Eye (tissue), 1 donor: ENCODE measurements around the gene SLAMF1.
"Not testable (repeated sequence)": the region's sequence is repeated elsewhere in the genome, so short reads cannot be mapped to it uniquely, and the experiment has no call there.

ENCODE experiments used
- DNase-seq: peaks from one replicate; pipeline ENCODE4 v3.0.0-alpha.2; 2015

The SLAMF1 gene

GRCh38 chr1:160638540-160638857 is 8.3 kb downstream of the SLAMF1 start:
- DNase-seq: no peak

- DNase-seq: peak; percentile 7
Observed at GRCh38 chr1:160637821-160638539, 8.9 kb downstream of the SLAMF1 start.

GRCh38 chr1:160637065-160637464 is 9.8 kb downstream of the SLAMF1 start:
- DNase-seq: no peak

GRCh38 chr1:160636547-160636946 is 10.3 kb downstream of the SLAMF1 start:
- DNase-seq: no peak

GRCh38 chr1:160636076-160636475 is 10.8 kb downstream of the SLAMF1 start:
- DNase-seq: no peak

- no peak for DNase-seq
Observed at GRCh38 chr1:160634543-160635491, 12.0 kb downstream of the SLAMF1 start.

- no peak for DNase-seq
Observed at GRCh38 chr1:160633330-160633903, 13.4 kb downstream of the SLAMF1 start.

- no peak for DNase-seq
Observed at GRCh38 chr1:160631983-160632625, 14.7 kb downstream of the SLAMF1 start.

- DNase-seq: peak; percentile 17
Observed at GRCh38 chr1:160630523-160631451, 16.1 kb downstream of the SLAMF1 start.

- DNase-seq: peak; percentile 7
Observed at GRCh38 chr1:160629286-160630210, 17.3 kb downstream of the SLAMF1 start.

- DNase-seq: no peak
Observed at GRCh38 chr1:160628799-160629263, 18.0 kb downstream of the SLAMF1 start.

- not testable (repeated sequence) for DNase-seq
Observed at GRCh38 chr1:160627677-160628289, 19.1 kb downstream of the SLAMF1 start.

GRCh38 chr1:160626509-160627342 is 20.1 kb downstream of the SLAMF1 start:
- DNase-seq: no peak

GRCh38 chr1:160625725-160626498 is 20.9 kb downstream of the SLAMF1 start:
- no peak for DNase-seq

- no peak for DNase-seq
Observed at GRCh38 chr1:160625321-160625720, 21.5 kb downstream of the SLAMF1 start.

- no peak for DNase-seq
Observed at GRCh38 chr1:160624464-160624863, 22.4 kb downstream of the SLAMF1 start.

- no peak for DNase-seq
Observed at GRCh38 chr1:160623862-160624261, 23.0 kb downstream of the SLAMF1 start.

- no peak for DNase-seq
Observed at GRCh38 chr1:160623227-160623633, 23.6 kb downstream of the SLAMF1 start.
